AG04449 (cell line): ENCODE data around the gene MMP23B.

Source experiments
- CTCF ChIA-PET: fragments of 350-600 bp; formaldehyde crosslinking; extraction: SDS; loops from one replicate; lab custom pipeline; 2021; ENCODE audit warnings: antibody characterized with exemption; lab: Yijun Ruan, JAX
- POLR2A ChIA-PET: fragments of 400-600, 350-600 bp; formaldehyde crosslinking; extraction: SDS; loops from one replicate; lab custom pipeline; 2020; ENCODE audit warnings: antibody characterized with exemption, inconsistent platforms; lab: Yijun Ruan, JAX
- DNase-seq: peaks from one replicate; pipeline ENCODE4 v3.0.0-alpha.2; 2010; ENCODE audit warnings: low read depth, low spot score
- H3K4me3 ChIP-seq: 2 replicates; pipeline ENCODE4 v1.5.1; 2011; ENCODE audit warnings: low read depth, mild to moderate bottlenecking, control low read depth, low read length
- TF ChIP-seq, protein P1 (sequence below): IDR thresholded peaks from one replicate; pipeline ENCODE4 v1.5.1; 2011; ENCODE audit warnings: mild to moderate bottlenecking, moderate library complexity, low read length, control low read depth, inconsistent platforms; ENCODE audit not compliant: insufficient read depth; ENCODE audit errors: missing control alignments

MMP23B gene

GRCh38 chr1:1623181-1623630, 8.8 kb upstream of the MMP23B start:
- TF ChIP-seq, protein P1, sequence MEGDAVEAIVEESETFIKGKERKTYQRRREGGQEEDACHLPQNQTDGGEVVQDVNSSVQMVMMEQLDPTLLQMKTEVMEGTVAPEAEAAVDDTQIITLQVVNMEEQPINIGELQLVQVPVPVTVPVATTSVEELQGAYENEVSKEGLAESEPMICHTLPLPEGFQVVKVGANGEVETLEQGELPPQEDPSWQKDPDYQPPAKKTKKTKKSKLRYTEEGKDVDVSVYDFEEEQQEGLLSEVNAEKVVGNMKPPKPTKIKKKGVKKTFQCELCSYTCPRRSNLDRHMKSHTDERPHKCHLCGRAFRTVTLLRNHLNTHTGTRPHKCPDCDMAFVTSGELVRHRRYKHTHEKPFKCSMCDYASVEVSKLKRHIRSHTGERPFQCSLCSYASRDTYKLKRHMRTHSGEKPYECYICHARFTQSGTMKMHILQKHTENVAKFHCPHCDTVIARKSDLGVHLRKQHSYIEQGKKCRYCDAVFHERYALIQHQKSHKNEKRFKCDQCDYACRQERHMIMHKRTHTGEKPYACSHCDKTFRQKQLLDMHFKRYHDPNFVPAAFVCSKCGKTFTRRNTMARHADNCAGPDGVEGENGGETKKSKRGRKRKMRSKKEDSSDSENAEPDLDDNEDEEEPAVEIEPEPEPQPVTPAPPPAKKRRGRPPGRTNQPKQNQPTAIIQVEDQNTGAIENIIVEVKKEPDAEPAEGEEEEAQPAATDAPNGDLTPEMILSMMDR, result no peak
- no peak overlapping the region for H3K4me3 ChIP-seq
- ChIA-PET POLR2A (no interaction called here), CTCF (interaction anchor here (0.6 kb wide), 1 partner anchor 358 kb away, joined by 3 read pairs; no protein-coding TSS in a partner anchor)
- no peak for DNase-seq

DNA sequence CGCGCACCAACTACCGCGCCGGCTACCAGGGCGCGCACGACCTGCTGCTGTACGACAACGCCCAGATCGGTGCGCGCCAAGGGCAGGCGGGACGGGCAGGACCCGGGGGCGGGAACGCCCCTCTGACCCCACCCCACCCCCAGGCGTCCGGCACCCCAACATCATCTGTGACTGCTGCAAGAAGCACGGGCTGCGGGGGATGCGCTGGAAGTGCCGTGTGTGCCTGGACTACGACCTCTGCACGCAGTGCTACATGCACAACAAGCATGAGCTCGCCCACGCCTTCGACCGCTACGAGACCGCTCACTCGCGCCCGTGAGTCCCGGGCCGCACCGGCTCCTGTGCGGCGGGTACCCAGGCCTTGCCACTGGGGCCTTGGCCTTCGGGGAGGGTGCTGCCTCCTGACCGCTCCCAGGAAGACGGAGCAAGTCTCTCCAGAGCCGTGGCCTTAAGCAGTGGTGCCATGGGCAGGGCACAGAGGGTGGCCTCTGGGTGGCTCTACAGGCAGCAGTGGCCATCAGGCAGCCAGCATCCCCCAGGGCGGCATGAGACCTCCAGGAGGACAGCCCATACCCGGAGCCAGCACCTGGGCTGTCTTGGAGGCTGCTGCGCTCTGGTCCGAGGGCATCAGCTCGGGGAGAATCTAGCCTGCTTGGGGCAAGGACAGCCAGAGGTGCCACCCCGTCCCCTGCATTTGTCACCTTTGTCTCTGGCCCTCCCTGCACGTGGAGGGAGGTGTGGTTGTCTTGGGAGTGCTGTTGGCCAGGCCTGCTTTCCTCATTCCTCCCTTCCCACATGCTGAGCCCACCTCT, 8.1 kb upstream of the MMP23B start:
- POLR2A ChIA-PET, result no interaction called here

DNA sequence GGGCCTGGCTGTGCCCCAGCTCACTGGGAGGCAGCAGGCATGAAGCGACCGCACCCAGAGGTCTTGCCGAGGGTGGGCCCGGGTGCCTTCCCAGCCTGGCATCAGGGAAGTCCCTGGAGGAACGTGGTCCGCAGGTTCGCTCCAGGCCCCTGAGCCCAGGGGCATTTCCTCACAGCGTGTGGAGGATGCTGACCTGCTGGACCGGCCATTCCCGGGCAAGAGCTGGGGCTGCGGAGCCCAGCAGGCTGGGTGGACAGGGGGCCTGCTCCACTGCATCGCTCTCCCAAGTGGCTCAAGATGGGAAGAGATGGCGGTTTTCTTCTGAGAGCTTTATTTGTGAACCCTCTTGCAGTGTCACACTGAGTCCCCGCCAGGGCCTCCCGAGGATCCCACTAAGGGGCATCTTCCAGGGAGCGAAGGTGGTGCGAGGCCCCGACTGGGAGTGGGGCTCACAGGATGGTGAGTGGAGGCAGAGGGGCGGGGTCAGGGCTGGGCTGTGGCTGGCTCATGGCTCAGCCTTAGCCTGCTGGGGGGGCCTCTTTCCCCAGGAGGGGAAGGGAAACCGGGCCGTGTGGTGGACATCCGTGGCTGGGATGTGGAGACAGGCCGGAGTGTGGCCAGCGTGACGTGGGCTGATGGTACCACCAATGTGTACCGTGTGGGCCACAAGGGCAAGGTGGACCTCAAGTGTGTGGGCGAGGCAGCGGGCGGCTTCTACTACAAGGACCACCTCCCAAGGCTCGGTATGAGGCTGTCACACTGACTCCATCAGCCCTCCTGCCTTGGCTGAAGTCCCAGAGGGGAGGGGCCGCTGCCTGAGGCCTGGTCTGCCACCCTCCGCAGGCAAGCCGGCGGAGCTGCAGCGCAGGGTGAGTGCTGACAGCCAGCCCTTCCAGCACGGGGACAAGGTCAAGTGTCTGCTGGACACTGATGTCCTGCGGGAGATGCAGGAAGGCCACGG, 7.2 kb upstream of the MMP23B start:
- TF ChIP-seq, protein P1, result no peak
- CTCF ChIA-PET, result no interaction called here
- no peak for DNase-seq
- POLR2A ChIA-PET, result no interaction called here
- no peak overlapping the region for H3K4me3 ChIP-seq

More for the DNA sequence above, 8.1 kb upstream of the MMP23B start:
- no peak overlapping the region for H3K4me3 ChIP-seq
- DNase-seq, result no peak
- TF ChIP-seq, protein P1, result no peak
- CTCF ChIA-PET, result no interaction called here

DNA sequence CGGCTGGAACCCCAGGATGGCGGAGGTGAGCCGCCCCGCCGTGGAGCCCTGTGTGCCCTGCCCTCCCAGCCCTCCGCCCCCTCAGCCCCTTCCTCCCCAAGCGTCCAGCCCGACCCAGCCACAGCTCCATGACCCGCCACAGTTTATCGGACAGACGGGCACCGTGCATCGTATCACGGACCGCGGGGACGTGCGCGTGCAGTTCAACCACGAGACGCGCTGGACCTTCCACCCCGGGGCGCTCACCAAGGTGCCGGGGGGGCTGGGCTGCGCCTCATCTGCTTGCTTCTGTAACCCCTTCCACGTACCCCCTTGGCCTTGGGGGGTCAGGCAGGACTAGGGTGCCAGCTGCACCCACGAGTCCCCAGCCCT, 6.6 kb upstream of the MMP23B start:
- ChIA-PET POLR2A (no interaction called here), CTCF (no interaction called here)
- DNase-seq, result no peak
- TF ChIP-seq, protein P1, result no peak
- H3K4me3 ChIP-seq, result no peak overlapping the region

- CTCF ChIA-PET, result no interaction called here
- POLR2A ChIA-PET, result no interaction called here
- DNase-seq, result no peak
- TF ChIP-seq, protein P1, result no peak
- no peak overlapping the region for H3K4me3 ChIP-seq
Observed at GRCh38 chr1:1625824-1626206, 6.2 kb upstream of the MMP23B start.
